Measurements from ENCODE around the gene DIP2C.
"Not testable (repeated sequence)": the region's sequence is repeated elsewhere in the genome, so short reads cannot be mapped to it uniquely, and the experiment has no call there.

Gene DIP2C

GRCh38 chr10:525565-526315, 163.7 kb downstream of the DIP2C start:
- DNase-seq, result no peak

GRCh38 chr10:523925-524324, 165.5 kb downstream of the DIP2C start:
- no peak for DNase-seq

GRCh38 chr10:522350-522749, 167.1 kb downstream of the DIP2C start:
- no peak for DNase-seq

GRCh38 chr10:521261-522250, 167.9 kb downstream of the DIP2C start:
- DNase-seq, result no peak

GRCh38 chr10:520402-520787, 169.1 kb downstream of the DIP2C start:
- DNase-seq, result no peak

- no peak for DNase-seq
Observed at GRCh38 chr10:519716-520401, 169.6 kb downstream of the DIP2C start.

GRCh38 chr10:519055-519715, 170.3 kb downstream of the DIP2C start:
- no peak for DNase-seq

- no peak for DNase-seq
Observed at GRCh38 chr10:517872-518475, 171.5 kb downstream of the DIP2C start.

- no peak for DNase-seq
Observed at GRCh38 chr10:517241-517830, 172.1 kb downstream of the DIP2C start.

GRCh38 chr10:516764-517163, 172.7 kb downstream of the DIP2C start:
- no peak for DNase-seq

- DNase-seq, result no peak
Observed at GRCh38 chr10:515674-516073, 173.8 kb downstream of the DIP2C start.

- no peak for DNase-seq
Observed at GRCh38 chr10:514137-514671, 175.3 kb downstream of the DIP2C start.

GRCh38 chr10:513393-513792, 176.1 kb downstream of the DIP2C start:
- DNase-seq, result no peak

GRCh38 chr10:512661-513060, 176.8 kb downstream of the DIP2C start:
- not testable (repeated sequence) for DNase-seq

GRCh38 chr10:511849-512191, 177.6 kb downstream of the DIP2C start:
- no peak for DNase-seq

- peak; percentile 45 to 59 (median 55) for DNase-seq
Observed at GRCh38 chr10:511101-511848, 178.2 kb downstream of the DIP2C start.

- no peak for DNase-seq
Observed at GRCh38 chr10:510415-510881, 179.0 kb downstream of the DIP2C start.

- DNase-seq, result no peak
Observed at GRCh38 chr10:509361-510102, 179.9 kb downstream of the DIP2C start.

GRCh38 chr10:508726-509125, 180.7 kb downstream of the DIP2C start:
- DNase-seq, result no peak

- no peak for DNase-seq
Observed at GRCh38 chr10:507908-508444, 181.5 kb downstream of the DIP2C start.
